A549 (cell line): Measurements from ENCODE around the gene MINDY1. TPM values are rescaled to one million over a fixed set of nuclear protein-coding genes. Genes with fewer than 3 reads are reported as not detected.

Source experiments
- ATAC-seq, 2 experiments: fragments of 200-7000 bp in 1 of 2; fragments of >200 bp in 1 of 2; cut with Nextera tagmentation in 1 of 2; cut with Tn5 transposase in 1 of 2; 3 replicates each; pipeline versions ENCODE4 v1.8.0 to v1.9.1; 2018 to 2020; ENCODE audit warnings: mild to moderate bottlenecking in 1 of 2, moderate library complexity in 1 of 2
- CTCF ChIA-PET: fragments of 300-600 bp; sonication (Branson Sonifier 250); formaldehyde crosslinking; extraction: SDS; loops from one replicate; lab custom pipeline; 2021; ENCODE audit warnings: antibody characterized with exemption, inconsistent platforms; lab: Yijun Ruan, JAX
- POLR2A ChIA-PET: fragments of 350-600 bp; formaldehyde crosslinking; extraction: SDS; loops from one replicate; lab custom pipeline; 2021; ENCODE audit warnings: antibody characterized with exemption, inconsistent platforms; lab: Yijun Ruan, JAX
- DNase-seq, 2 experiments: peaks; one replicate each; pipeline versions ENCODE4 v3.0.0 to v3.0.0-alpha.2; 2011 to 2016; ENCODE audit warnings: low read depth in 1 of 2, low spot score in 1 of 2
- FAIRE-seq: peaks from 2 replicates; lab custom pipeline; 2011; peaks lifted over from hg19 to GRCh38; lab: Jason Lieb, UNC
- H3K27ac ChIP-seq, 2 experiments: fragments of >200 bp; sonication (Bioruptor Twin); formaldehyde crosslinking; 3 replicates each; pipeline ENCODE4 v1.5.1; 2016 to 2017
- H3K4me1 ChIP-seq: fragments of >200 bp; sonication (Bioruptor Twin); formaldehyde crosslinking; 3 replicates; pipeline ENCODE4 v1.6.1; 2016
- H3K4me2 ChIP-seq: fragments of >200 bp; sonication (Bioruptor Twin); formaldehyde crosslinking; 3 replicates; pipeline ENCODE4 v1.6.1; 2016
- H3K4me3 ChIP-seq: fragments of >200 bp; sonication (Bioruptor Twin); formaldehyde crosslinking; 3 replicates; pipeline ENCODE4 v1.5.1; 2016
- H3K9me3 ChIP-seq: fragments of >200 bp; sonication (Bioruptor Twin); formaldehyde crosslinking; 3 replicates; pipeline ENCODE4 v1.6.1; 2016
- CBX2 ChIP-seq: fragments of 200-600 bp; sonication (generic); IDR thresholded peaks from 2 replicates; pipeline ENCODE4 v1.6.1; 2016; ENCODE audit warnings: low read depth, mild to moderate bottlenecking, borderline replicate concordance
- CBX8 ChIP-seq: fragments of 200-600 bp; sonication (generic); IDR thresholded peaks from 2 replicates; pipeline ENCODE4 v1.6.1; 2016
- CEBPB ChIP-seq, 2 experiments: fragments of >200 bp in 1 of 2; sonication (Bioruptor Twin) in 1 of 2; formaldehyde crosslinking in 1 of 2; IDR thresholded peaks; 2 replicates each; pipeline ENCODE4 v1.6.1; 2012 to 2016
- EHF ChIP-seq: fragments of 250-450 bp; sonication (Bioruptor Pico); IDR thresholded peaks from 2 replicates; pipeline ENCODE4 v1.5.0; 2020; ENCODE audit warnings: mild to moderate bottlenecking
- HOXB5 ChIP-seq: fragments of 250-450 bp; sonication (Bioruptor Pico); IDR thresholded peaks from 2 replicates; pipeline ENCODE4 v1.5.0; 2020; ENCODE audit warnings: mild to moderate bottlenecking, moderate library complexity
- JUN ChIP-seq, 2 experiments: fragments of >200 bp; sonication (Bioruptor Twin); formaldehyde crosslinking; IDR thresholded peaks; 2 replicates in 1 of 2; 3 replicates in 1 of 2; pipeline ENCODE4 v1.6.1; 2016 to 2017
- JUNB ChIP-seq: fragments of >200 bp; sonication (Bioruptor Twin); formaldehyde crosslinking; IDR thresholded peaks from 2 replicates; pipeline ENCODE4 v1.6.1; 2016
- MAX ChIP-seq: IDR thresholded peaks from 2 replicates; pipeline ENCODE4 v1.6.1; 2012
- MAZ ChIP-seq: fragments of 150-350 bp; IDR thresholded peaks from 2 replicates; pipeline ENCODE4 v1.6.1; 2014; ENCODE audit warnings: antibody characterized with exemption, low read depth, low read length, borderline replicate concordance
- PHF8 ChIP-seq: fragments of 200-600 bp; sonication (generic); IDR thresholded peaks from 2 replicates; pipeline ENCODE4 v1.6.1; 2016; ENCODE audit warnings: low read depth, mild to moderate bottlenecking, antibody characterized with exemption, moderate library complexity, borderline replicate concordance
- POLR2A ChIP-seq: IDR thresholded peaks from 2 replicates; pipeline ENCODE4 v1.6.1; 2012; ENCODE audit warnings: mild to moderate bottlenecking, low read length
- POLR2AphosphoS2 ChIP-seq: conservative IDR thresholded peaks from 2 replicates; pipeline ENCODE4 v1.6.1; 2012; ENCODE audit warnings: low read length, improper control_type of control experiment, inconsistent platforms
- RAD21 ChIP-seq, 2 experiments: fragments of >200 bp in 1 of 2; sonication (Bioruptor Twin) in 1 of 2; formaldehyde crosslinking in 1 of 2; IDR thresholded peaks in 1 of 2; conservative IDR thresholded peaks in 1 of 2; 2 replicates in 1 of 2; 3 replicates in 1 of 2; pipeline ENCODE4 v1.6.1; 2012 to 2018; ENCODE audit warnings: inconsistent platforms in 1 of 2
- ZNF302 ChIP-seq: fragments of 250-450 bp; sonication (Bioruptor Pico); IDR thresholded peaks from 2 replicates; pipeline ENCODE4 v1.9.0; 2021; ENCODE audit warnings: inconsistent platforms, mild to moderate bottlenecking, moderate library complexity
- WGBS: methylation state at CpG from one replicate; pipeline ENCODE4 v1.1.6; 2017; ENCODE audit errors: missing lambda C conversion rate; 5-methylcytosine and 5-hydroxymethylcytosine counted together
- polyA plus RNA-seq, 4 experiments: library from polyadenylated mRNA; depleted of rRNA in 3 of 4; stranded (reverse); fragments of >200 nt; fragmentation: RNase III in 1 of 4; extraction: RNeasy Plus Mini Kit Qiagen cat#74134 plus additional on column Dnase treatment in 1 of 4; gene quantifications; 2 replicates in 3 of 4; 3 replicates in 1 of 4; pipeline ENCODE4 v1.2.3, GENCODE V29; 2011 to 2017
- TF ChIP-seq, protein P1 (sequence below): fragments of >200 bp; sonication (Bioruptor Twin); formaldehyde crosslinking; IDR thresholded peaks from 3 replicates; pipeline ENCODE4 v1.6.1; 2016
- TF ChIP-seq, protein P2 (sequence below): fragments of 450-650 bp; IDR thresholded peaks from 2 replicates; pipeline ENCODE4 v1.6.1; 2014; ENCODE audit warnings: antibody characterized with exemption
- TF ChIP-seq, protein P3 (sequence below): fragments of >200 bp; sonication (Bioruptor Twin); formaldehyde crosslinking; IDR thresholded peaks from 3 replicates; pipeline ENCODE4 v1.5.1; 2016
- TF ChIP-seq, protein P4 (sequence below): fragments of 250-450 bp; sonication (Bioruptor Pico); IDR thresholded peaks from 2 replicates; pipeline ENCODE4 v1.5.0; 2021; ENCODE audit warnings: mild to moderate bottlenecking, moderate library complexity, borderline replicate concordance
- TF ChIP-seq, protein P5 (sequence below): IDR thresholded peaks from 2 replicates; pipeline ENCODE4 v1.6.1; 2012; ENCODE audit warnings: low read depth, borderline replicate concordance

MINDY1 gene
- polyA plus RNA-seq, 2 of the 4 experiments (the other 2 are of a cell fraction), result 4.8 to 5.2 TPM

DNA sequence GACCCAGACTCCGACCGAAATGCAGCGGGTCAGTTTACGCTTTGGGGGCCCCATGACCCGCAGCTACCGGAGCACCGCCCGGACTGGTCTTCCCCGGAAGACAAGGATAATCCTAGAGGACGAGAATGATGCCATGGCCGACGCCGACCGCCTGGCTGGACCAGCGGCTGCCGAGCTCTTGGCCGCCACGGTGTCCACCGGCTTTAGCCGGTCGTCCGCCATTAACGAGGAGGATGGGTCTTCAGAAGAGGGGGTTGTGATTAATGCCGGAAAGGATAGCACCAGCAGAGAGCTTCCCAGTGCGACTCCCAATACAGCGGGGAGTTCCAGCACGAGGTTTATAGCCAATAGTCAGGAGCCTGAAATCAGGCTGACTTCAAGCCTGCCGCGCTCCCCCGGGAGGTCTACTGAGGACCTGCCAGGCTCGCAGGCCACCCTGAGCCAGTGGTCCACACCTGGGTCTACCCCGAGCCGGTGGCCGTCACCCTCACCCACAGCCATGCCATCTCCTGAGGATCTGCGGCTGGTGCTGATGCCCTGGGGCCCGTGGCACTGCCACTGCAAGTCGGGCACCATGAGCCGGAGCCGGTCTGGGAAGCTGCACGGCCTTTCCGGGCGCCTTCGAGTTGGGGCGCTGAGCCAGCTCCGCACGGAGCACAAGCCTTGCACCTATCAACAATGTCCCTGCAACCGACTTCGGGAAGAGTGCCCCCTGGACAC lies 41.4 kb upstream of the MINDY1 start:
- H3K9me3 ChIP-seq, result no peaks in the 10 kb centered on the region
- ChIA-PET POLR2A (interaction anchor here (0.7 to 2.0 kb wide), 7 partner anchors 12 to 196 kb away, joined by 3 to 34 read pairs (median 3); partner anchors contain the start of genes ANXA9, CDC42SE1, MINDY1 and MLLT11), CTCF (interaction anchor here (0.8 to 7.8 kb wide), 17 partner anchors 9 to 91 kb away, joined by 3 to 62 read pairs (median 3); partner anchors contain the start of genes BNIPL, CDC42SE1 and MINDY1)
- FAIRE-seq, result no peak
- peak; percentile 87 to 91 for ATAC-seq
- peak overlapping the region; percentile 94 to 96 for H3K27ac ChIP-seq
- peak in 1 of 2 experiments; percentile 17; a peak in 1 of 5 replicates for TF ChIP-seq RAD21 (conservative IDR thresholded peaks at IDR 0.05 in 1 of 2, IDR thresholded peaks at IDR 0.05 in 1 of 2)
- TF ChIP-seq, protein P1, sequence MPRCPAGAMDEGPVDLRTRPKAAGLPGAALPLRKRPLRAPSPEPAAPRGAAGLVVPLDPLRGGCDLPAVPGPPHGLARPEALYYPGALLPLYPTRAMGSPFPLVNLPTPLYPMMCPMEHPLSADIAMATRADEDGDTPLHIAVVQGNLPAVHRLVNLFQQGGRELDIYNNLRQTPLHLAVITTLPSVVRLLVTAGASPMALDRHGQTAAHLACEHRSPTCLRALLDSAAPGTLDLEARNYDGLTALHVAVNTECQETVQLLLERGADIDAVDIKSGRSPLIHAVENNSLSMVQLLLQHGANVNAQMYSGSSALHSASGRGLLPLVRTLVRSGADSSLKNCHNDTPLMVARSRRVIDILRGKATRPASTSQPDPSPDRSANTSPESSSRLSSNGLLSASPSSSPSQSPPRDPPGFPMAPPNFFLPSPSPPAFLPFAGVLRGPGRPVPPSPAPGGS, result no peak
- peak; percentile 53; the same call in 1 of the 2 replicates for TF ChIP-seq POLR2A
- no peak for TF ChIP-seq ZNF302 (CRISPR knock-in tag)
- TF ChIP-seq, protein P2, sequence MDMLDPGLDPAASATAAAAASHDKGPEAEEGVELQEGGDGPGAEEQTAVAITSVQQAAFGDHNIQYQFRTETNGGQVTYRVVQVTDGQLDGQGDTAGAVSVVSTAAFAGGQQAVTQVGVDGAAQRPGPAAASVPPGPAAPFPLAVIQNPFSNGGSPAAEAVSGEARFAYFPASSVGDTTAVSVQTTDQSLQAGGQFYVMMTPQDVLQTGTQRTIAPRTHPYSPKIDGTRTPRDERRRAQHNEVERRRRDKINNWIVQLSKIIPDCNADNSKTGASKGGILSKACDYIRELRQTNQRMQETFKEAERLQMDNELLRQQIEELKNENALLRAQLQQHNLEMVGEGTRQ, result no peak
- TF ChIP-seq, protein P3, sequence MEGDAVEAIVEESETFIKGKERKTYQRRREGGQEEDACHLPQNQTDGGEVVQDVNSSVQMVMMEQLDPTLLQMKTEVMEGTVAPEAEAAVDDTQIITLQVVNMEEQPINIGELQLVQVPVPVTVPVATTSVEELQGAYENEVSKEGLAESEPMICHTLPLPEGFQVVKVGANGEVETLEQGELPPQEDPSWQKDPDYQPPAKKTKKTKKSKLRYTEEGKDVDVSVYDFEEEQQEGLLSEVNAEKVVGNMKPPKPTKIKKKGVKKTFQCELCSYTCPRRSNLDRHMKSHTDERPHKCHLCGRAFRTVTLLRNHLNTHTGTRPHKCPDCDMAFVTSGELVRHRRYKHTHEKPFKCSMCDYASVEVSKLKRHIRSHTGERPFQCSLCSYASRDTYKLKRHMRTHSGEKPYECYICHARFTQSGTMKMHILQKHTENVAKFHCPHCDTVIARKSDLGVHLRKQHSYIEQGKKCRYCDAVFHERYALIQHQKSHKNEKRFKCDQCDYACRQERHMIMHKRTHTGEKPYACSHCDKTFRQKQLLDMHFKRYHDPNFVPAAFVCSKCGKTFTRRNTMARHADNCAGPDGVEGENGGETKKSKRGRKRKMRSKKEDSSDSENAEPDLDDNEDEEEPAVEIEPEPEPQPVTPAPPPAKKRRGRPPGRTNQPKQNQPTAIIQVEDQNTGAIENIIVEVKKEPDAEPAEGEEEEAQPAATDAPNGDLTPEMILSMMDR, result peak; percentile 67; the same call in 2 of the 3 replicates
- TF ChIP-seq, protein P4, sequence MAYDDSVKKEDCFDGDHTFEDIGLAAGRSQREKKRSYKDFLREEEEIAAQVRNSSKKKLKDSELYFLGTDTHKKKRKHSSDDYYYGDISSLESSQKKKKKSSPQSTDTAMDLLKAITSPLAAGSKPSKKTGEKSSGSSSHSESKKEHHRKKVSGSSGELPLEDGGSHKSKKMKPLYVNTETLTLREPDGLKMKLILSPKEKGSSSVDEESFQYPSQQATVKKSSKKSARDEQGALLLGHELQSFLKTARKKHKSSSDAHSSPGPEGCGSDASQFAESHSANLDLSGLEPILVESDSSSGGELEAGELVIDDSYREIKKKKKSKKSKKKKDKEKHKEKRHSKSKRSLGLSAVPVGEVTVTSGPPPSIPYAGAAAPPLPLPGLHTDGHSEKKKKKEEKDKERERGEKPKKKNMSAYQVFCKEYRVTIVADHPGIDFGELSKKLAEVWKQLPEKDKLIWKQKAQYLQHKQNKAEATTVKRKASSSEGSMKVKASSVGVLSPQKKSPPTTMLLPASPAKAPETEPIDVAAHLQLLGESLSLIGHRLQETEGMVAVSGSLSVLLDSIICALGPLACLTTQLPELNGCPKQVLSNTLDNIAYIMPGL (CRISPR knock-in tag), result no peak
- TF ChIP-seq CEBPB (IDR thresholded peaks at IDR 0.05), result no peak
- no peak for TF ChIP-seq MAZ
- TF ChIP-seq CBX2, result no peak
- TF ChIP-seq HOXB5 (CRISPR knock-in tag), result peak; percentile 32; the same call in 1 of the 2 replicates
- TF ChIP-seq EHF, result no peak
- peak; percentile 80 for TF ChIP-seq MAX
- TF ChIP-seq, protein P5, sequence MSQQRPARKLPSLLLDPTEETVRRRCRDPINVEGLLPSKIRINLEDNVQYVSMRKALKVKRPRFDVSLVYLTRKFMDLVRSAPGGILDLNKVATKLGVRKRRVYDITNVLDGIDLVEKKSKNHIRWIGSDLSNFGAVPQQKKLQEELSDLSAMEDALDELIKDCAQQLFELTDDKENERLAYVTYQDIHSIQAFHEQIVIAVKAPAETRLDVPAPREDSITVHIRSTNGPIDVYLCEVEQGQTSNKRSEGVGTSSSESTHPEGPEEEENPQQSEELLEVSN, result peak; percentile 62; the same call in 1 of the 2 replicates
- TF ChIP-seq JUN (IDR thresholded peaks at IDR 0.05), result peak; percentile 26 to 31; a peak in 2 of 5 replicates
- TF ChIP-seq PHF8, result peak; percentile 38; the same call in 1 of the 2 replicates
- no peak for TF ChIP-seq CBX8
- TF ChIP-seq POLR2AphosphoS2, result peak; percentile 88; the same call in 1 of the 2 replicates
- no peak for TF ChIP-seq JUNB
- peak overlapping the region; percentile 80 for H3K4me3 ChIP-seq
- 2% methylated on average over 21 of the region's 48 CpGs for WGBS
- DNase-seq, result peak; percentile 83 to 96
- H3K4me2 ChIP-seq, result peak overlapping the region; percentile 95
- H3K4me1 ChIP-seq, result peaks cover 16% of the 10 kb centered on the region
